ENCODE measurements around the gene CPNE5.

Gene CPNE5

GRCh38 chr6:36821581-36822335 lies 17.5 kb downstream of the CPNE5 start:
- H3K9ac ChIP-seq (ENCODE audit: low read depth, low read length, poor library complexity, severe bottlenecking), result no peak overlapping the region

GRCh38 chr6:36820700-36821580 lies 18.3 kb downstream of the CPNE5 start:
- Histone ChIP-seq H3K79me2 (ENCODE audit: insufficient read depth, low read length) (no peaks in the 10 kb centered on the region), H3F3A (ENCODE audit: low read depth) (no peaks in the 10 kb centered on the region), H3K4me1 (ENCODE audit: insufficient read depth, low read length, poor library complexity, severe bottlenecking) (no peaks in the 10 kb centered on the region), H3K36me3 (ENCODE audit: insufficient read depth, low read length) (no peaks in the 10 kb centered on the region), H3K4me2 (ENCODE audit: low read depth, low read length, poor library complexity, severe bottlenecking) (no peak overlapping the region), H3K9me3 (ENCODE audit: insufficient read depth, low read depth, low read length) (no peaks in the 10 kb centered on the region), H3K9me2 (replicated peaks; ENCODE audit: low read depth, low read length) (no peaks in the 10 kb centered on the region), H4K20me1 (ENCODE audit: insufficient read depth, low read length, poor library complexity, severe bottlenecking) (no peaks in the 10 kb centered on the region), H2AFZ (ENCODE audit: low read length) (no peak overlapping the region), H3K4me3 (ENCODE audit: low read length, poor library complexity, severe bottlenecking) (no peak overlapping the region), H3K27me3 (ENCODE audit: insufficient read depth, low read length, poor library complexity, severe bottlenecking) (no peaks in the 10 kb centered on the region), H3K9ac (ENCODE audit: low read depth, low read length, poor library complexity, severe bottlenecking) (no peak overlapping the region)
- TF ChIP-seq, protein P1, sequence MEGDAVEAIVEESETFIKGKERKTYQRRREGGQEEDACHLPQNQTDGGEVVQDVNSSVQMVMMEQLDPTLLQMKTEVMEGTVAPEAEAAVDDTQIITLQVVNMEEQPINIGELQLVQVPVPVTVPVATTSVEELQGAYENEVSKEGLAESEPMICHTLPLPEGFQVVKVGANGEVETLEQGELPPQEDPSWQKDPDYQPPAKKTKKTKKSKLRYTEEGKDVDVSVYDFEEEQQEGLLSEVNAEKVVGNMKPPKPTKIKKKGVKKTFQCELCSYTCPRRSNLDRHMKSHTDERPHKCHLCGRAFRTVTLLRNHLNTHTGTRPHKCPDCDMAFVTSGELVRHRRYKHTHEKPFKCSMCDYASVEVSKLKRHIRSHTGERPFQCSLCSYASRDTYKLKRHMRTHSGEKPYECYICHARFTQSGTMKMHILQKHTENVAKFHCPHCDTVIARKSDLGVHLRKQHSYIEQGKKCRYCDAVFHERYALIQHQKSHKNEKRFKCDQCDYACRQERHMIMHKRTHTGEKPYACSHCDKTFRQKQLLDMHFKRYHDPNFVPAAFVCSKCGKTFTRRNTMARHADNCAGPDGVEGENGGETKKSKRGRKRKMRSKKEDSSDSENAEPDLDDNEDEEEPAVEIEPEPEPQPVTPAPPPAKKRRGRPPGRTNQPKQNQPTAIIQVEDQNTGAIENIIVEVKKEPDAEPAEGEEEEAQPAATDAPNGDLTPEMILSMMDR (conservative IDR thresholded peaks at IDR 0.05; ENCODE audit: low read length), result no peak
- no peak for TF ChIP-seq EZH2phosphoT487 (IDR thresholded peaks at IDR 0.05; ENCODE audit: borderline replicate concordance)

More at GRCh38 chr6:36821581-36822335, 17.5 kb downstream of the CPNE5 start:
- no peak overlapping the region for H3K4me3 ChIP-seq (ENCODE audit: low read length, poor library complexity, severe bottlenecking)
- no peaks in the 10 kb centered on the region for H3K4me1 ChIP-seq (ENCODE audit: insufficient read depth, low read length, poor library complexity, severe bottlenecking)
- no peak overlapping the region for H3K4me2 ChIP-seq (ENCODE audit: low read depth, low read length, poor library complexity, severe bottlenecking)
- H2AFZ ChIP-seq (ENCODE audit: low read length), result no peak overlapping the region
- H3K79me2 ChIP-seq (ENCODE audit: insufficient read depth, low read length), result no peaks in the 10 kb centered on the region
- no peaks in the 10 kb centered on the region for H3K9me3 ChIP-seq (ENCODE audit: insufficient read depth, low read depth, low read length)
- H3K36me3 ChIP-seq (ENCODE audit: insufficient read depth, low read length), result no peaks in the 10 kb centered on the region
- no peaks in the 10 kb centered on the region for H4K20me1 ChIP-seq (ENCODE audit: insufficient read depth, low read length, poor library complexity, severe bottlenecking)
- no peaks in the 10 kb centered on the region for H3K9me2 ChIP-seq (replicated peaks; ENCODE audit: low read depth, low read length)
- H3F3A ChIP-seq (ENCODE audit: low read depth), result no peaks in the 10 kb centered on the region
- no peaks in the 10 kb centered on the region for H3K27me3 ChIP-seq (ENCODE audit: insufficient read depth, low read length, poor library complexity, severe bottlenecking)
- no peak for TF ChIP-seq EZH2phosphoT487 (IDR thresholded peaks at IDR 0.05; ENCODE audit: borderline replicate concordance)
- TF ChIP-seq, protein P1 (conservative IDR thresholded peaks at IDR 0.05; ENCODE audit: low read length), result no peak

GRCh38 chr6:36818756-36819155 lies 20.5 kb downstream of the CPNE5 start:
- Histone ChIP-seq H3K27me3 (ENCODE audit: insufficient read depth, low read length, poor library complexity, severe bottlenecking) (no peaks in the 10 kb centered on the region), H3K9me2 (replicated peaks; ENCODE audit: low read depth, low read length) (no peaks in the 10 kb centered on the region), H3K4me2 (ENCODE audit: low read depth, low read length, poor library complexity, severe bottlenecking) (no peak overlapping the region), H2AFZ (ENCODE audit: low read length) (no peak overlapping the region), H3K4me3 (ENCODE audit: low read length, poor library complexity, severe bottlenecking) (no peak overlapping the region), H3K9ac (ENCODE audit: low read depth, low read length, poor library complexity, severe bottlenecking) (no peak overlapping the region), H3K79me2 (ENCODE audit: insufficient read depth, low read length) (no peaks in the 10 kb centered on the region), H3K36me3 (ENCODE audit: insufficient read depth, low read length) (no peaks in the 10 kb centered on the region), H3K4me1 (ENCODE audit: insufficient read depth, low read length, poor library complexity, severe bottlenecking) (no peaks in the 10 kb centered on the region), H4K20me1 (ENCODE audit: insufficient read depth, low read length, poor library complexity, severe bottlenecking) (no peaks in the 10 kb centered on the region), H3F3A (ENCODE audit: low read depth) (no peaks in the 10 kb centered on the region), H3K9me3 (ENCODE audit: insufficient read depth, low read depth, low read length) (no peaks in the 10 kb centered on the region)
- TF ChIP-seq, protein P1 (conservative IDR thresholded peaks at IDR 0.05; ENCODE audit: low read length), result no peak
- TF ChIP-seq EZH2phosphoT487 (IDR thresholded peaks at IDR 0.05; ENCODE audit: borderline replicate concordance), result no peak

Data from Loucy (cell line).